ENCODE data around the gene BCKDHA. TPM values are rescaled to one million over a fixed set of nuclear protein-coding genes. Genes with fewer than 3 reads are reported as not detected.

Gene BCKDHA
- total RNA-seq, 4 donors from 2014 or later = 27.9 to 59.2 (median 39.1) TPM

- no peak for TF ChIP-seq CTCF (IDR thresholded peaks at IDR 0.05; ENCODE audit: low read depth)
Observed at GRCh38 chr19:41372501-41372900, 25.1 kb upstream of the BCKDHA start.

GRCh38 chr19:41373993-41374392 lies 23.6 kb upstream of the BCKDHA start:
- no peak for TF ChIP-seq CTCF (IDR thresholded peaks at IDR 0.05; ENCODE audit: low read depth)

GRCh38 chr19:41376241-41376997 lies 21.2 kb upstream of the BCKDHA start, which contains the start of gene TMEM91:
TSS of gene TMEM91 (plus strand) at chr19:41376533. CDS start at chr19:41378310, 1,777 bp downstream.
- no peak for TF ChIP-seq CTCF (IDR thresholded peaks at IDR 0.05; ENCODE audit: low read depth)

GRCh38 chr19:41376998-41377365 lies 20.6 kb upstream of the BCKDHA start:
- no peak for TF ChIP-seq CTCF (IDR thresholded peaks at IDR 0.05; ENCODE audit: low read depth)

DNA sequence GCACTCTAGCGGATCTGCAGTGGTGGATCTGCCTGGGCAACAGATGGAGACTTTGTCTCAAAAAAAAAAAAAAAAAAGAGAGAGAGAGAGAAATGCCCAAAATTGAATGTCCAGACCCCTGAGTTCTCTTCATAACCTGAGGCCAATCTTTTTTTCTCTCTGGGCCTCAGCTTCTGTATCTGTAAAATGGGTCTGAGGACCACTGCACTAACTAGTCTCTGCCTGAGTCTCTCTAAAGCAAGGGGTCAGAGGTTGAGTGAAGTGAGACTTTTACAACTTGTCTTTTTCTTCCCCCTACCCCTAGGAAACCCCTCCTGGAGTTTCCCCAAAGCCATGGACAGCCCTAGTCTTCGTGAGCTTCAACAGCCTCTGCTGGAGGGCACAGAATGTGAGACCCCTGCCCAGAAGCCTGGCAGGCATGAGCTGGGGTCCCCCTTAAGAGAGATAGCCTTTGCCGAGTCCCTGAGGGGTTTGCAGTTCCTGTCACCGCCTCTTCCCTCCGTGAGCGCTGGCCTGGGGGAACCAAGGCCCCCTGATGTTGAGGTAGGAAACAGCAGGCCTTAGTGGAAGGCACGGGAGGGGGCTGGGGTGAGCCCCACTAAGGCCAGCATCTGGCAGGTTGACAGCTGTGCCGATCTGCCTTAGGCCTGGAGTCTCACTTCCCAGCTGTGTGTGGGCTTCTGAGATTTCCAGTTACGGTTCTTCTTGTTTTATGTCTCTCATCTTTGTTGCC lies 19.5 kb upstream of the BCKDHA start:
- TF ChIP-seq CTCF (IDR thresholded peaks at IDR 0.05; ENCODE audit: low read depth) = no peak

DNA sequence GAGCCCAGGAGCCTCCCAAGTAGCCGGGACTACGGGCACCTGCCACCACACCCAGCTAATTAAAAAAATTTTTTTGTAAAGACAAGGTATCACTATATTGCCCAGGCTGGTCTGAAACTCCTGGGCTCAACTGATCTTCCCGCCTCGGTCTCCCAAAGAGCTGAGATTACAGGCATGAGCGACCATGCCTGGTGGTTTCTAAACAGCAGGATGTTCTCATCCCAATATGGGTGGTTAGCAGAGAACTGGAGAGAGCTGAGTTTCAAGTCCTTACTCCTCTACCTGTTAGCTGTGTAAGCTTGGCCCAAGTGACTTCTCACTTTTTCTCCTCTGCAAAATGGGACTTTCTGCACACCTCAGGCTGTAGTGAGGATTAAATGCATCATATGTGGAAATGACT lies 13.3 kb upstream of the BCKDHA start:
- TF ChIP-seq CTCF (IDR thresholded peaks at IDR 0.05; ENCODE audit: low read depth) = no peak

GRCh38 chr19:41386442-41386841 lies 11.2 kb upstream of the BCKDHA start:
- TF ChIP-seq CTCF (IDR thresholded peaks at IDR 0.05; ENCODE audit: low read depth) = no peak
